Ammon's horn (tissue), 1 donor: Measurements from ENCODE around the gene ELP4.
"Not testable (repeated sequence)": the region's sequence is repeated elsewhere in the genome, so short reads cannot be mapped to it uniquely, and the experiment has no call there.

Experiments
- DNase-seq: peaks from one replicate; pipeline ENCODE4 v3.0.0-alpha.2; 2016; ENCODE audit warnings: low spot score

ELP4 gene, protein sequence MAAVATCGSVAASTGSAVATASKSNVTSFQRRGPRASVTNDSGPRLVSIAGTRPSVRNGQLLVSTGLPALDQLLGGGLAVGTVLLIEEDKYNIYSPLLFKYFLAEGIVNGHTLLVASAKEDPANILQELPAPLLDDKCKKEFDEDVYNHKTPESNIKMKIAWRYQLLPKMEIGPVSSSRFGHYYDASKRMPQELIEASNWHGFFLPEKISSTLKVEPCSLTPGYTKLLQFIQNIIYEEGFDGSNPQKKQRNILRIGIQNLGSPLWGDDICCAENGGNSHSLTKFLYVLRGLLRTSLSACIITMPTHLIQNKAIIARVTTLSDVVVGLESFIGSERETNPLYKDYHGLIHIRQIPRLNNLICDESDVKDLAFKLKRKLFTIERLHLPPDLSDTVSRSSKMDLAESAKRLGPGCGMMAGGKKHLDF

GRCh38 chr11:31509429-31510345 lies at the start of gene ELP4, which contains the start of gene IMMP1L:
Gene ELP4, plus strand, starts transcription at chr11:31509767. Its CDS starts 18 bp downstream, at chr11:31509785.
Gene IMMP1L, minus strand, starts transcription at chr11:31509622. Its CDS starts 46,346 bp downstream, at chr11:31463276.
- peak; percentile 99 for DNase-seq

DNA sequence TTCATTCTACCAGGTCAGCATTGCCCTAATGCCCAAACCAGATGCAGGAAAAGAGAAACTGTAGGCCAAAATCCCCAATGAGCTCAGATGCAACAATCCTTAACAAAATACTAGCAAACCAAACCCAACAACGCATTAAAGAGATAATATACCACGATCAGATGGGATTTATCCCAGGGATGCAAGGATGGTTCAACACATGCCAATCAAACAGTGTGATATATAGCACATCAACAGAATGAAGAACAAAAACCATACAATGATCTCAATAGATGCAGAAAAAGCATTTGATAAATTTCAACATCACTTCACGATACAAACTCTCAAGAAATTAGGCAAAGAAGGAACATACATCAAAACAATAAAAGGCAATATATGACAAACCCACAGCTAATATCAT lies 45.1 kb upstream of the ELP4 start:
- DNase-seq, result no peak

DNA sequence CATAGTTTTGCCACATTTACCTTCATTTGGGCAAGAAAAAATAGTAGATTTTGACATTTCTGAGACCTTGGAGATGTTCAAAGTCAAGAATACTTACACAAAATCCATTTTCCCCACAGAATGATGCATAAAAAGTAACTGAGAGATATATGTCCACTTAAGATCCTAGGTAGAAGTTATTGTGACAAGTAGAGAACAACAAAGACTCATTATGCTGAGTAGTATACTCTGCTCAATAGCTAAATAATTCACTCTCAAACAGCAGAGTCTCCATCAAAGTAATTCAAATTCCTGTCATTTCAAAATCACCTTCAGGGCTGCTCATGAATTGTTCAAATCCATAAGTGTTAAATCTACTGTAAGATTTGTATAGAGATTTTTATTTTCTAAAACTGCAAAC lies 35.5 kb upstream of the ELP4 start:
- no peak for DNase-seq

DNA sequence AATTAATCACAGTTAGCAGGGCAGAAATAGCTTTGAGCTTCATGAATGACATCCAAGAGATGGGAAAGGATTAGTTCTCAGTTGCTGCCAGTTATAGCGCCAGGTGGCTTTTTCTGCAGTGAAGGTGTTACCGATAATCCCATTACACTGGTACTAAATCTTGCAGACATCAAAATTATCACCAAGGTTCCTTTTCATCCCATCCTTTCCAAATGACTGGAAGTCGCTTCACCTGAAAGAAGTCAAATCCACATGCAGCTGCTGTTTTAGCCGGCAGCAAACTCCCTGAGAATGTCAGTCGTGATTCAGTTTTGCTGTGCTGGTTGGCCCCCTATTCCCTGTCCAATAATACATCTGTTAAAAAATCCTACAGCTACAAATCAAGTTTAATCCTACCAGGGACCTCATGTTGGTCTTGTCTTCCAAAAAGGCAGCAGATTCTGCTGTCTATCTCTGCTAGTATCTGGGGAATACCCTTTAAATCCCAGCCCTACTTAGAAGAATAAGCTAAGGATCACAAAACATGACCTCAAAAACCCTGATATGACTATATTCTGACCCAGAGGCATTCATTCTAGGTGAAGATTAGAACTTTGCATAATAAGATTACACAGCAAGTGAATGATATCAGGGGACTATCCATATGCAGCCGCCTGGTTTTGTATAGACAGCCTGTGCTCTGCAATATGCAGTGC lies 31.9 kb upstream of the ELP4 start:
- DNase-seq, result no peak

DNA sequence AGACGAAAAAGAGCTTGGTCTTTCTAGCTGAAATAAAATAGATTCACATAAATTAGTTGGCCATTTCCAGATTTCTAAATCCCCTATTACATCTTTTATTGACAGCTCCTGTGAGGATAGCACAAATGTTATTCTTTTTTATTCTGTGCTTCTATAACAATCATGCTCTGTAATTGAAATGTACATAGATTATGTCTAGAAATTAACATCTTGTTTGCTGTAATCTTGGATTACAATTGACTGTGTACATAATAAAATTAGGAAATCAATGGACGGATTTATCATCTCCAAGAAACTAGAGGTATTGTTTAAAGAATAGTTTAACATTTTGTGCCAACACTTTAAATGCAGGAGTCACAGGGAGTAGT lies 31.4 kb upstream of the ELP4 start:
- no peak for DNase-seq

DNA sequence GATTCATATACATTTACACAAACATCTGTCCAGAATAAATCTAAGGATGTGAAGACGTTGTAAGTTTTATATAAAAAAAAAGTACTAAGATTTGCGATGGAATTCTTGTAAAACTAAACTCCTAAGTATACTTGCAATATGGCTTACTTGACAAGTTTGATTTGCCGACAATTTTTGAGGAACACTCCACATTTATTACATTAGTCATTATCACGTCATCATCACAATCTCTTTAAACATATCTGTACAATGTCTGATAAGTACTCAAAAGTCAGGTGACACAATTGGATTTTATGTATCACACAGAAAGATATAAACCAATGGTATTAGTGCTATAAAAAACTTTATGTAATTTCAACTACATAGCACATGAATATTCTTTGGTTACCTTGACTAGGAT lies 30.5 kb upstream of the ELP4 start:
- DNase-seq, result no peak

DNA sequence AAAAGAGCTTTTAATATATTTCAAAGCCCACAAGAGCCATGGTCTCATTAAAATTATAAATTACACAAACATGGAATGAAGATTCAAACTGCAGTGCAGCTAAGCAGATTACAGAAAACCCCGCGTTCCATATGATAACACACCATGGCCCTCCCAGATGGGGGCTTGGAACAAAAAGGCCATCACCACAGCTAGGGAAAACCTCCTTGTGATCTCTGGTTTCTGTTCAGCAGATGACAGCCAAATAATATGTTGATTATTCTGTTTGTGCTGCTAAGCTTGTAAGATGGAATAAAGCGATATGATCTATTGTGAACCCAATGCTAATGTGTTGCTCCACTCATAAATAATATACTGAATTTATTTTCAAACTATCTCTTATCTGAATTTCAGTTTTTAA lies 28.6 kb upstream of the ELP4 start:
- no peak for DNase-seq

- no peak for DNase-seq
Observed at GRCh38 chr11:31484497-31484896, 25.1 kb upstream of the ELP4 start.

DNA sequence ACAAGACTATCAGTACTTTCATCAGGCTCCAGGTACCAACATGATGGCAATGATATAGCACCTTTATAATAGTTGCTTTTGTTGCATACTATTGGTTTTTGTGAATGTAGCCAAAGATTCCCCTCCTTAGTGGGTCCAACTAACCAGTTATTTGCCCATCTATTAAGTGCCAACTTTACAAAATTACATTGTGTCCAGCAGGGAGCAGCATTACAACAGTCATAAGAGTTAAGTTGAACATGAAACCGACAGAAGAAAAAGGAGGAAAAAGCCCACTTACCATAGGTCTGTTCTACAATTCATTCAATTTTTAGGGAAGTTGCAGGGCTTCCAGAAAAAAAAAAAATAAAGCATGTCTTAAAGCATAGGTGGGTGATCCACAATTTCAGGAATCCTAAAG lies 21.7 kb upstream of the ELP4 start:
- DNase-seq, result peak; percentile 21

DNA sequence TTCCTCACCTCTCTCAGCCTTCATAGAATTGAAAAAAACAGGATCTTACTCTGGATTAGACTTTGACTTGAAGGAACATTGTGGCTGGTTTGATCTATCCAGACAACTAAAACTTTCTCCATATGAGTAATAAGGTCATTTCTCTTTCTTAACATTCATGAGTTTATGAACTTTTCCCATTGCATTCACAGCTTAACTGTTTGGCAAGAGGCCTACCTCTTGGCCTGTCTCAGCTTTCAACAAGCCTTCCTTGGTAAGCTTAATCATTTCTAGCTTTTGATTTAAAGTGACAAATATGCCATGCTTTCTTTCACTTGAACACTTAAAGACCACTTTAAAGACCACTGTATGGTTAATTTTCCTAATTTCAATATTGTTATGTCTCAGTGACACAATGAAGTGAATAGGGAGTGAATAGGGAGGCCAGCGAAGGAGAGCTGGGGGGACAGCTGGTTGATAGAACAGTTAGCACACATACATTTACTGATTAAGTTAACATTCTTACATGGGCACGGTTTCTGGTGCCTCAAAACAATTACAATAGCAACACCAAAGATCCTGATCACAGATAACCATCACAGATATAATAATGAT lies 17.1 kb upstream of the ELP4 start:
- DNase-seq, result no peak

- DNase-seq, result no peak
Observed at GRCh38 chr11:31493235-31493634, 16.3 kb upstream of the ELP4 start.

DNA sequence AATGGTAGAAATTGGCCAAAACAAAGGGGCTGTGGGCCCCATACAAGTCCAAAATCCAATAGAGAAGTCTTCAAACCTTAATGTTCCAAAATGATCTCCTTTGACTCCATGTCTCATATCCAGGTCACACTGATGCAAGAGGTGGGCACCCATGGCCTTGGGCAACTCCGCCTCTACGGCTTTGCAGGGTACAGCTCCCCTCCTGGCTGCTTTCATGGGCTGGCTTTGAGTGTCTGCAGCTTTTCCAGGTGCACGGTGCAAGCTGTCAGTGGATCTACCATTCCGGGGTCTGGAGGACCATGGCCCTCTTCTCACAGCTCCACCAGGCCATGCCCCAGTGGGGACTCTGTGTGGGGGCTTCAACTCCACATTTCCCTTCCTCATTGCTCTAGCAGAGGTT lies 15.8 kb upstream of the ELP4 start:
- not testable (repeated sequence) for DNase-seq

GRCh38 chr11:31499576-31500178 lies 9.9 kb upstream of the ELP4 start:
- DNase-seq, result no peak

GRCh38 chr11:31500560-31500959 lies 9.0 kb upstream of the ELP4 start:
- no peak for DNase-seq

DNA sequence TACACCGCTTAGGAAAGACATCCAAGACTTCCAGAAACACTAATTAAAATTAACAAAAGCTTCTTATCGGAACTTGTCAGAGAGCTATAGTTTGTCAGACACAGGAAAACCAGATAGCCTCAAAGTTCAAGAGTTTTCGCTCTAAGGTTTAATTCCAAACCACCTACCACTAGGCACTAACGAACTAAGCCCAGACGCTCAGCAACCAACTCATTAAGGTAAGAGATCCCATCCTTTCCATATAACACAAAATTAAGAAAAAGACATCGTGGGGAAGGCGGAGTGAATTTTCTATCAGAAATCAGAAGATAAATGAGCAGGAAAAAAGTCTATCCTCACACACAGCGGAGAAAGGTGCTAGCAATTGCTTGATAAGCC lies 527 bp upstream of the ELP4 start:
- DNase-seq, result peak; percentile 14

DNA sequence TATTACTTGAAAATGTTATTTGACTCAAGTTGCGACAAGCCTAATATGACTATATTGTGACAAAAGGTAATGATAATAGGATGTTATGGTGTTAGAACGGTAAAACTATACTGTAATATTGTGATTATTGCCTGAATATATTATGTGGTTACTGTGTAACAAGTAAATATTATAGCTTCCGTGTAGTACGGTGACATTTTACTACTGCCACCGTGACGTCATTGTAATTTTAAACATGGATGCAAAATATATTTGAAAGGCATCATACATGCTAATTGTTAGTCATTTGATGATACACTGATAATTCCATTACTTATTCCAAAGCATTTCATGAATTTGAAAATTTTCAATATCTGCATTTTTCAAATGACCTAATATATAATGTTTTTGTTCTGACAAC lies 2.5 kb downstream of the ELP4 start:
- DNase-seq, result no peak

DNA sequence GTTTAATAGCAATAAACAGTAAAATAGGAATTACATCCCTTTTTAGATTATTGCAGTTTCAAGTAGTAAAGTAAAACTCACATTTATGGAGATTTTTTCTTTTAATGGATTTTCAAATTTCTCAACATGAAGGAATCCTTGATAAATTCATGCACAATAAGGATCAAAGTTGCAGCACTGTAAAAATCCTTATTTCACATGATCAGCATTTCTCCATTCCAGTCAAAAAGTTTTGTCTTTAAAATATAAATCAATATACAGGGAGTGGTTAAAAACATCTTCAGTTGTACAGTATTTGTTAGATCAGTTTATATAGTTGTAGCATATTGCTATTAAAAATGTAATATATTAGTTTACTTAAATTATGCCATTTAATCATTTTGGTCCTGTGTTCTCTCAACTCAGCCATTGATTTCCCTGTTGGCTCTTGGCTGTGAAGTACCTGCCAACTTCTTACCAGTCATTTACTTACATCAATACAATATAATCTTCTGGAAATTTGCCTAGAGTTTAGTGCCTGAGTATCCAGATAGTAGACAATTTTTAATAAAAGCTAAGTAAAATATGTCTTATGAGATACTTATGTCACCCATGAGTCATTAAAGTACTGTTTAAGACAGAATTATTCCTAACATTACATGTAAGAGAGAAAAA lies 12.1 kb downstream of the ELP4 start:
- no peak for DNase-seq

GRCh38 chr11:31529189-31529588 lies 19.6 kb downstream of the ELP4 start:
- DNase-seq, result no peak

GRCh38 chr11:31529701-31530100 lies 20.1 kb downstream of the ELP4 start:
- no peak for DNase-seq

GRCh38 chr11:31531293-31531692 lies 21.7 kb downstream of the ELP4 start:
- DNase-seq, result no peak

- no peak for DNase-seq
Observed at GRCh38 chr11:31535479-31535878, 25.9 kb downstream of the ELP4 start.
